HL-60 (cell line): Measurements from ENCODE around the gene COPG1.

Experiments
- POLR2AphosphoS5 ChIP-seq: IDR thresholded peaks from 2 replicates; pipeline ENCODE4 v1.6.1; 2012; ENCODE audit warnings: low read depth
- TF ChIP-seq, protein P1 (sequence below): IDR thresholded peaks from one replicate; pipeline ENCODE4 v1.5.1; 2011; ENCODE audit warnings: low read length, control low read depth, inconsistent platforms; ENCODE audit not compliant: insufficient read depth
- TF ChIP-seq, protein P2 (sequence below): IDR thresholded peaks from 2 replicates; pipeline ENCODE4 v1.6.1; 2012; ENCODE audit warnings: low read depth; ENCODE audit not compliant: insufficient replicate concordance

GRCh38 chr3:129224984-129225393 is 24.4 kb upstream of the COPG1 start:
- TF ChIP-seq, protein P1, sequence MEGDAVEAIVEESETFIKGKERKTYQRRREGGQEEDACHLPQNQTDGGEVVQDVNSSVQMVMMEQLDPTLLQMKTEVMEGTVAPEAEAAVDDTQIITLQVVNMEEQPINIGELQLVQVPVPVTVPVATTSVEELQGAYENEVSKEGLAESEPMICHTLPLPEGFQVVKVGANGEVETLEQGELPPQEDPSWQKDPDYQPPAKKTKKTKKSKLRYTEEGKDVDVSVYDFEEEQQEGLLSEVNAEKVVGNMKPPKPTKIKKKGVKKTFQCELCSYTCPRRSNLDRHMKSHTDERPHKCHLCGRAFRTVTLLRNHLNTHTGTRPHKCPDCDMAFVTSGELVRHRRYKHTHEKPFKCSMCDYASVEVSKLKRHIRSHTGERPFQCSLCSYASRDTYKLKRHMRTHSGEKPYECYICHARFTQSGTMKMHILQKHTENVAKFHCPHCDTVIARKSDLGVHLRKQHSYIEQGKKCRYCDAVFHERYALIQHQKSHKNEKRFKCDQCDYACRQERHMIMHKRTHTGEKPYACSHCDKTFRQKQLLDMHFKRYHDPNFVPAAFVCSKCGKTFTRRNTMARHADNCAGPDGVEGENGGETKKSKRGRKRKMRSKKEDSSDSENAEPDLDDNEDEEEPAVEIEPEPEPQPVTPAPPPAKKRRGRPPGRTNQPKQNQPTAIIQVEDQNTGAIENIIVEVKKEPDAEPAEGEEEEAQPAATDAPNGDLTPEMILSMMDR, result no peak
- TF ChIP-seq, protein P2, sequence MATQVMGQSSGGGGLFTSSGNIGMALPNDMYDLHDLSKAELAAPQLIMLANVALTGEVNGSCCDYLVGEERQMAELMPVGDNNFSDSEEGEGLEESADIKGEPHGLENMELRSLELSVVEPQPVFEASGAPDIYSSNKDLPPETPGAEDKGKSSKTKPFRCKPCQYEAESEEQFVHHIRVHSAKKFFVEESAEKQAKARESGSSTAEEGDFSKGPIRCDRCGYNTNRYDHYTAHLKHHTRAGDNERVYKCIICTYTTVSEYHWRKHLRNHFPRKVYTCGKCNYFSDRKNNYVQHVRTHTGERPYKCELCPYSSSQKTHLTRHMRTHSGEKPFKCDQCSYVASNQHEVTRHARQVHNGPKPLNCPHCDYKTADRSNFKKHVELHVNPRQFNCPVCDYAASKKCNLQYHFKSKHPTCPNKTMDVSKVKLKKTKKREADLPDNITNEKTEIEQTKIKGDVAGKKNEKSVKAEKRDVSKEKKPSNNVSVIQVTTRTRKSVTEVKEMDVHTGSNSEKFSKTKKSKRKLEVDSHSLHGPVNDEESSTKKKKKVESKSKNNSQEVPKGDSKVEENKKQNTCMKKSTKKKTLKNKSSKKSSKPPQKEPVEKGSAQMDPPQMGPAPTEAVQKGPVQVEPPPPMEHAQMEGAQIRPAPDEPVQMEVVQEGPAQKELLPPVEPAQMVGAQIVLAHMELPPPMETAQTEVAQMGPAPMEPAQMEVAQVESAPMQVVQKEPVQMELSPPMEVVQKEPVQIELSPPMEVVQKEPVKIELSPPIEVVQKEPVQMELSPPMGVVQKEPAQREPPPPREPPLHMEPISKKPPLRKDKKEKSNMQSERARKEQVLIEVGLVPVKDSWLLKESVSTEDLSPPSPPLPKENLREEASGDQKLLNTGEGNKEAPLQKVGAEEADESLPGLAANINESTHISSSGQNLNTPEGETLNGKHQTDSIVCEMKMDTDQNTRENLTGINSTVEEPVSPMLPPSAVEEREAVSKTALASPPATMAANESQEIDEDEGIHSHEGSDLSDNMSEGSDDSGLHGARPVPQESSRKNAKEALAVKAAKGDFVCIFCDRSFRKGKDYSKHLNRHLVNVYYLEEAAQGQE, result peak; percentile 11
- TF ChIP-seq POLR2AphosphoS5, result peak; percentile 57
